GM18519 (cell line): ENCODE measurements around the gene ZMAT5.

Experiments
- ATAC-seq: cut with Tn5 transposase; IDR thresholded peaks from one replicate; pipeline ENCODE4 v1.9.1; 2021; ENCODE audit warnings: mild to moderate bottlenecking, moderate library complexity; ENCODE audit not compliant: unreplicated experiment, low FRiP score

ZMAT5 gene, protein sequence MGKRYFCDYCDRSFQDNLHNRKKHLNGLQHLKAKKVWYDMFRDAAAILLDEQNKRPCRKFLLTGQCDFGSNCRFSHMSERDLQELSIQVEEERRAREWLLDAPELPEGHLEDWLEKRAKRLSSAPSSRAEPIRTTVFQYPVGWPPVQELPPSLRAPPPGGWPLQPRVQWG

DNA sequence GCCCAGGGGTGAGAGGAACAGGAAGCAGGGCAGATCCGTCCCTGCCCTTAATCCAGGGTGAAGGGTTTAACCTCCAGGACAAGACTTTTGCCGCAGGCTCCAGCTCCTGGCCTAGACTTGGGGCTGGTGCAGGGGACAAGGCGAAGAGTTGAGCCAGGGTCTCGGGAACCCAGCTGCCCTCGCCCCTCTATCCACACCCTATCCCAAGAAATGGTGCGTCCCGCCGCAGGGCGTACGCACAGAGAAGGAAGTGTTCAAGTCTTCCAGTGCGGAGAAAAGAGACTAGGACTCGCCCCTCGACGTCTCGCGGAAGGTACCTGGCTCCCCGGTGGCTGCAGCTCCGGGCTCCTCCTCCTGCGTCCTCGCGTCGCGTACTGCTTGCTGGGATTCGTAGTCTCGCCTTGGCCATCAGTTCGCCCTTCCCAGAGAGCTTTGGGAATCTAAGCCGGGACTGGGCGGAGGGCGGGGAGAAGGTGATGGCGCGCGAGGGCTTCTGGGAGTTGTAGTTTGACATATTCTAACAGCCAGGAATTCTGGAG lies at the start of gene ZMAT5:
Gene ZMAT5, minus strand, starts transcription at position 376 of the 539 bp plus-strand sequence. CDS start 18,463 bp downstream, outside the sequence.
- peak; percentile 38 for ATAC-seq

DNA sequence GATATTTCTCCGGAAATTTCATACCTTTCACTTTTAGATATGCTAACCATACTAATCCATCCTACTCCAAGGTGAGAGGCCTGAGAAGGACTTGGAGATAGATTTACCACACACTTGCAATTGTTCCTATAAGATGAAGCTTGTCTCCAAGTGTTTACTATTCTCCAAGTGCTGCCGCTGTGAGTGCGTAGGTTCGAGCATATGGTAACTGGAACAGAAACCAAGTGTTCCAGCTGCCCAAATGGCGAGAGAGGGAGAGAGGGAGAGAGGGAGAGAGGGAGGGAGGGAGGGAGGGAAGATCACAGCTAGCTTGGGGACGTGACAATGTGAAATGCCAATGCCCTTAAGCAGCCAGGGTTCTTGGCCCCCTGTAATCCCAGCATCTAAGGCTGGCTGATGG lies 49.7 kb upstream of the ZMAT5 start:
- ATAC-seq = no peak

DNA sequence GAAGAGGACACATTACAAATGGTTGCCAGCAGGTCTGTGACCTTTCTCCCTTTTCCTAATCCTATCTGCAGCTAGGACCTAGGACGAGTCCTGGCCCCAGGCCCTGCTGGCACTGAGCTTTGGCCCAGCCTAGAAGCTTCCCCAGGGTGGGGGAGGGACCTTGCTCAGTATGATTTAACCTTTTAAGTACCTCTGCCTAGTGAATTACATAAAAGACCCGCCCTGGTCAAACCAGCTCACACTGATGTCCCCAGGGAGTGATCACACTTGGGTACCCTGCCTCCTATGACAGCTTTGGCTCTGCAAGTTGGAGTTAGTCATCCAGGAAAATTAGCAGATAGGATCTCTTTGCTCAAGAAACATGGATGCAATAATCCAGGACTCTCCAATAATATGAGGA lies 49.3 kb upstream of the ZMAT5 start:
- ATAC-seq = no peak

DNA sequence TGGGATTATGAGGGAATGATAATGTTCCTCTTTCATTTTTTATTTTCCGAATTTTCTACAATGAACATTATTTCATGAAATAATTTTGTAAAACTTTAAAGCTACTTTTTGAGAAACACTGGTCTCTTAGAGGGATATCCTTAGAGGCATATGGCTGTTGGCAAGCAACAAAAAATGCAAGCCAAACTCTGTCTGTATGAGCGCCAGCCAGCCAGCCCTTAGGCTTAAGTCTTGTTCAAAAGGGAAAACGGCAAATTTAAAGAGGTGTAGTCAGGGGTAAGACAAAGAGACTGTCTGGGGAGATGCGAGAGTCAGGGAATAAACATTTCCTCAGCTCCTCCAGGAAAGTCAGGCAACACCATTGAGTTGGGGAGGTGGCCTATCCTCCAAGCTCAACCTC lies 48.8 kb upstream of the ZMAT5 start:
- ATAC-seq = no peak

DNA sequence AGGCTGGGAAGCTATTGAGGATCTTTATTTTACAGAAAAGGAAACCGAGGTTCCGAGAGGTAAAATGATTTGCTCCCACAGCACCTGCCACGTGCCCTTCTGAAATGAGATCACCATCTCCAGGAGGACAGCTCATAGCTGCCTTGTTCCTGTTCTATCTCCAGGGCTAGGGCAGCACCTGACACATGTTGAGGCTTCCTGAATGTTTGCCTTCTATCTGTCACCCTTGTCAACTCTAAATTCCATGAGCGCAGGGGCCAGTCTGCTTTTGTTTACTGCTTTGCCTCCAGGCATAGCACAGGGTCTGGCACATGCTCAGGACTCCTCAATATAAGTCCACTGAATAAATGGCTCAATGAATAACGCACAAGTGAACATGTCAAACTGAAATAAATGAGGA lies 47.2 kb upstream of the ZMAT5 start:
- no peak for ATAC-seq

DNA sequence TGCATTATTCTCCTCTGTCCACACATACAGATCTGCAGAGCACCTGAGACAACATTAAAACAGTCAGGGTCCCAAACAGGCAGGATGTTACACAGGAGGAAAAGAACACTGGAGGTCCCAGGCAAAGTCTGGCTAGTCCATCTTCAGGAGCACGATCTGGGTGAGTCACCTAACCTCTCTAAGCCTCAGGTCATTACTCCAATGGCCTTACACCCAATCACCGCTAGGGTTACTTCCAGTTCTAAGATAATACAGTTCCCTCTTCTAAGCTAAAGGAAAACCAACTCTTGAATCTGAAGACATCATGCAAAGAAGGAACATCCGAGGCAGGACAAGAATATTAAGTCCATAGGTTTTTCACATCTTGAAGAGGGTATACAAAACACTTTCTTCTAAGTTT lies 46.8 kb upstream of the ZMAT5 start:
- ATAC-seq = no peak

DNA sequence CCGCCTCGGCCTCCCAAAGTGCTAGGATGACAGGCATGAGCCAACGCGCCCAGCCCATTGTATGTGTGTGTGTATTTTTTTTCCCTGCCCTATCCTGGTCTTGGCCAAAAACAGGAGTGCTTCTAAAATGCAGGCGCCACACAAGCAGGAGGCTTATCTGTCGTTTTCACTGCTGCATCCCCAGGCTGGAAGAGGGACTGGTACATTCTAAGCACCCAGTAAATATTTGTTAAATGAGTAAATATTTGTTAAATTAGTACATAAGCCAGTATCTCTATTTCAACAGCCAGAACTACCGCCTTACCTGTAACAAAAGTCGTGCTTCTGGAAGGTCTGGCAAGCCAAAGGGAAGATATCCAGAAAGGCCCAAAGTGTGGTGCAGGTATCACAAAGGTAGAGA lies 46.3 kb upstream of the ZMAT5 start:
- no peak for ATAC-seq

DNA sequence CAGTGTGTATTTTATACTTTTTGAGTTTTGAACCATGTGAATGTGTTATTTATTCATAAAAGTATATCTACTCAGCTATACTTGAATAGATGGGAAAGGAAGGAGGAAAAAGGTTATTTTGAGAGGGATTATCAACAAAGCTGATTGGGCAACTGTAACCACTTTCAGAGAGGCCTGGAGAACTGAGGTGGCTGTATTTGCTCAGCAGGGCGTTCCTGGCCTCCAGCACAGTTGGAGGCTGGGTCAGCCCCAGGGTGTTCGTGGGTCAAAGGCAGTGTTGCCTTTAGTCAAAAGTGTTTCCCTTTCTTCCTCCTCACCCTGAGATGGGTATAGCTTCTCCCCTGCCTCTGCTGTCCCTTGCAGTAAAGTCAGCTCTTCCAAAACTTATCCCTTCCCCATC lies 44.6 kb upstream of the ZMAT5 start:
- no peak for ATAC-seq

DNA sequence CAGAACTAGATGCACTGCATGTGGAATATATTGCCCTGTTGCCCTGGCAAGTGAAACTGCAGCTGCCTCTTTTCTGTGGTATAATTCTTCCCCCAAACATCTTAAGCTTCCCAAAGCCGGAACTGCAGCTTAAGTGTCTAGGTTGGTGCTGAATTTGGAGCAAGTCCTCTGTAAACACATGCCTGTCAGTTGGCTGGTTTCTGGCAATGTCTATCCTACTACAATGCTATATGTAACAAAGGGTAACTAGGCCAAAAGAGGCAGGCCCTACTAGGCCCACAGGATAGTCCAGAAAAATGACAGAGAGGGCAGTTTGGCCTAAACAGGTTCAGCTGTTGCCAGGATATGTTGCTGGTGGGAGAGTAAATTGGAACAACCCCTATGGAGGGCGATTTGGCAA lies 43.4 kb upstream of the ZMAT5 start:
- ATAC-seq = no peak

DNA sequence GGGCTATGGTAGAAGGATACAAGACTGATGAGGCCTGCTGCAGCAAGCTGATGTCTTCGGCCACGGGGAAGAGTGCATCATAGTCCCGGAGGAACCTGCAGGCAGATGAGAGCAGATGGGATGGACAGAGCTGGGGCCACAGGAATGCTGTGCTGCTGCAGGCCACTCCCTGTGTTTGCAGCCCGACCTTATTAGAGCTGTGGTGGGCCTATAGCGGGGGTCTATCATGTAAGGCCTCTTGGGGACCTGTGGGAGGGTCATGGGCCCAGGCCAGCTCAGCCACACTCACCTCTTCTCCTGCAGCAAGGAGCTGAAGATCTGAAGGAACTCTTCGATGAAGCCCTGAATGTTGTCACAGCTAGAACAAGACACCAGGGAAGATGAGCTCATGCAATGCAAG lies 39.4 kb upstream of the ZMAT5 start:
- no peak for ATAC-seq

DNA sequence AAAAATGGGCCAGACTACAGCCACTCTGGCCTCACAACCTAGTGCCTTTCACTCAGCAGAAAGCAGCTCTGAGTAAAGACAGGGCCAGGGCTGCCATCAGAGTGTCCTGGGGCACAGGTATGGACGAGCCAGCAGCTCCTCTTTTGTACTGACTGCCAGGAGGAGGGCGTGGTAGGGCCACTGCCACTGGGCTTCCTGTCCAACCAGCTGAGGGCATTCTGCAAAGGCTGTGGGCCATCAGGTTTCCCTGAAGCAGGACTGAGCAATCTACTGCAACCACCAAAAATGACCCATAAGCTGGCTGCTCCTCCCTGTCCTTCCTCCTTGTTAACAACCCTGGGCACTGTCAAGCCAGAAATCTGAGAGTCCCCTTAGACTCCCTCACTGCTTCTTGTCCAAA lies 38.2 kb upstream of the ZMAT5 start:
- no peak for ATAC-seq

DNA sequence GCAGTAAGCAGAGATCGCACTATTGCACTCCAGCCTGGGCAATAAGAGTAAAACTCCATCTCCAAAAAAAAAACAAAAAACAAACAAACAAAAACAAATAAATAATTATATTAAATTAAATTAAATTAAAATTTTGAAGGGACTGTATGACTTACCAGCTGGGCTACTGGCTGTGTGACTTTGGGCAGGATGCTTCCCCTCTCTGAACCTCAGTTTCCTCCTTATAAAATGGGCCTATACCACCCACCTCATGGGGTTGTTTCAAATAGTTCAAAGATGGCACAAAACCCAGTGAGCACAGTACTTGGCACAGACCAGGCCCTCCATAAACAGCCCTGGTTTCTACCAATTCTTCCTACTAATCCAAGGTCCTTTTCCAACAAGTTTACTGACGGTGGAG lies 36.4 kb upstream of the ZMAT5 start:
- ATAC-seq = no peak

DNA sequence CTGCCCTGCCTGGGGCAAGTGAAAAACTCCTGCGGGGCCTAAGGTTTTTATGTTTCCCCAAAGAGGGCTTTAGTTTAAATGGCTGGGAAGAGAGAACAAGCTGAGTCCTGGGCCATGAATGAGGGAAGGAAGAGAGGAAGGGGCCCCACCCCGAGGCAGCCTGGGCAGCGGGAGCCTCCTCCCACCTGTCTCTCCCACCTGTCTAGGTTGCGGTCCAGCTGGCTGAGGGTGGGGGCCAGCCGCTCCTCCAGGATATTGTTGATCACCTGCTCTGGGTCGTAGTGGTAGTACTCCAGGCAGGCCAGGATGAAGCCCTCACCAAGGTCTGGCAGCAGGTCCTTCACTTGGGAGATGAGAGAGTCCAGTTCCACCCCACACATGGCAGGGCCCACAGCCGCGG lies 35.0 kb upstream of the ZMAT5 start:
- ATAC-seq = no peak

DNA sequence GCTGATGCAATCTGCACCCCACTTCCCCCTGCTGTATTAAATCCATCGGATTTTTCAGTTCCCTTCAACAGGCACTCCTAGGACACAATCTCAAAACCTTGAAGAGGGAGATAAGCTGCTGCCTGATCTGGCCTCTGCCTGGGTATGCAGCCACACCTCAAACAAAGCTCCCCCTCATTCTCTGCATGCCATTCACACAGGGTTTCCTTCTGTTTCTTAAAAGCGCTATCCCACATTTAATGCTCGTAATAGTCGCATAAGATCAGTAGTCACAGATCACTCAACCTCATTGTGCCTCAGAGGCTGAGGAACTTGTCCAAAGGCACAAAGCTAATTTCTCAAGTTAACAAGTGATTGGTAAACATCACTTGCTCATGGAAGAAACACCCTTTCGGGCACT lies 34.3 kb upstream of the ZMAT5 start:
- no peak for ATAC-seq

DNA sequence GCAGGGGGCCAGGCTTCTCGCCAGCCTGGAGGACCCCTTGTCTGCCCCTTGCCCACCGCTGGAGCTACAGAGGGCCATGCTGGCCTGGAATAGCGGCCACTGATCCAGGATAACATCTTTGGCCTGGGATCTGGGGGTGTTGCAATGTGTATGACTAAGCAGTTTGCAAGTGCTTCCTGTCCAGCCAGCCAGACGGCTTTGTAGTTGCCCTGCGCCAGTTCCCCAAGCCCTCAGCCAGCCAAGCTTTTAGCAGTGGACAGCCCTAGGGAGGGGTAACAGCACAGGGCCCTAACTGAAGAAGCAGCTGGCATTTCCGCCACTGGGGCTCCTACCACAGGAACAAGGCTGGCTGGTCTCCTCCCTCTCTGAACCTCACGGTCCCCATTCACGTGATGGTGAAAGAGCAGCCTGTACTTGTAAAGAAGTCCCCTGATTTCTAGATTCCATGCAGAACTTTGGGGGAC lies 32.4 kb upstream of the ZMAT5 start:
- ATAC-seq = no peak

DNA sequence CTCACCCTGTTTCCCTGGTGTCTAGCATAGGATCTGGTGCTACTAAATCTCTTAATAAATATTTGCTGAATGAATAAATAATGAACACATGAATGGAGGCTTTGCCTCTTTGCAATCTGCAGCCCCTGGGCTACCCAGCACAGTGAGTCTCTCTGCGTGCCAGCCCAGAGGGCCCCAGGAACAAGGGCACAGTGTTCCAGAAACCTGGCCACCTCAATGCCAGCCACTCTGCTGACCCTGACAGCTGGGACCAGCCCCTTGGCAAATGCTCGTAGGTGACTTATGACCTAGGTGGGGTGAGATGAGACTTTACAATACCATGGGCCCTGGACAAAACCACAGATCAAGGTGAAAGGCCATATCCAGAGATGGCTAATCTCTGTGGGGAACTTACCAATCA lies 32.0 kb upstream of the ZMAT5 start:
- no peak for ATAC-seq

DNA sequence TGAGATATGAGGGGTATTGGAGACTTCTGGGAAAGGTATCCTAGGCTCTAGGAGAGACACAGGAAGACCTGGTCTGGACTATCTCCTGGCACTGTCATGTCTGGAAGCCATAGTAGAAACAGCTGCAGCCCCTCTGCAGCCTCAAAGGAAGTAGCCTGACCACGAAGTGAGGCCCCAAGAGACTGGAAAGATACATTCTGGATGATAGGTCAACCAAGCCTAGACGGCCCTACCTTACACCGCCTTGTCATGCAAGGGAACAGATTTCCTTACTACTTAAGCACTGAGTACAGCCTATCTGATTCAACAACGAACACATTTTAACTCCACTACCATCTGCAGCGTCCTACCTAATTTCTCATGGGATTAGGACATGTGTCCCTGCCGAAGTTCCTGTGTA lies 31.5 kb upstream of the ZMAT5 start:
- no peak for ATAC-seq

DNA sequence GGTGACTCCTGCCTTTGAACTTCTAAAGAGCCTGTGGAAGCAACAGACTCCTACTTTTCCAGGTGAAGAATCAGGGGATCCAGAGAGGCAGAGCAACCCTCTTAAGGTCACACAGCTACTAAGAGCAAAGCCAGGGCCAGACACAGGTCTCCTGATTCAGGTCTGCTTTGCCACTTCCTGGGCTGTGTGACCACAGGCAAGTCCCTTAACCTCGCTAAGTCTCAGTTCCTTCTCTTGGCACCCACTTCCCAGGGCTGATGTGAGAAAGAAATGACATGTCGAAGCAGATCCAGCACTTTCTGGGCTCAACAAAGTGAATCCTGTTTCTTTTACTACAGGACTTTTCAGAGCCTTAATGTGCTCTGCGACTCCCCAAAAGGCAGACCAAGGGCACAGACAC lies 30.5 kb upstream of the ZMAT5 start:
- ATAC-seq = no peak

DNA sequence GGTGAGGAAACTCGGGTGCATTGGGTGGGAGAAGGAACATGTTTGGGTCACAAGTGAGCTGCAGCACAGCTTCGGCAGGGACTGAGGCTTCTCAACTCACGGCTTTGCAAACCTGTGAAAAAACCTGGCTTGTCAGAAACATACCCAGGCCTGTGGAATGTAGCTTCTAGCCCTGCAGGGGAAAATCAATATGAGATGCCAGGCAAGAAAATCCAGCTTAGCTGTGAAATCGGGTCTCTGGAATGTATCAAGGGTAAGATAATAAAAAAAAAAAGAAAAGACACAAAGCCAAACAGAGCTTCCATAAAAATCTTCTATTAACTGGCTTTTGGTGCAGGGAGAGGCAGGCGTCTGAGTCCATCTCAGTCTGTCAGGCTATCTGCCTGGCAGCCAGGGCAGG lies 28.9 kb upstream of the ZMAT5 start:
- no peak for ATAC-seq

DNA sequence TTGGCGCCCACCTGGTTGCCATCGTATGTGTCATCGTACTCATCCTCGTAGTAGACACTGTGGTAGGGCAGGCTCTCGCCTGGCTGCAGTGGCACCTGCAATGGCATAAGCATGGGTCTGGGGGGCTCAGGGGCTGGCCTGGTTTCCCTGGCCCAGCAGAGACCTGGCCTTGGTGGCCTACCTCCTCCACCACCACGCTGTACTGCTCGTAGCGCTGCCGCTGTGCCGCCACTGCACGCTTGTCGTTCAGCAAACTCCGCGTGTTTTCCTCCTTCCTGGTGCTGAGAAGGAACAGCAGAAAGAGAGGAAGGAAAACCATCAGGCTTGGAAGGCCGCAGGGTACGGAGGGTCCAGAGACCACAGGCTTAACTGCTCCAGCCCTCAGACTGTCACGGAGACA lies 26.6 kb upstream of the ZMAT5 start:
- no peak for ATAC-seq

DNA sequence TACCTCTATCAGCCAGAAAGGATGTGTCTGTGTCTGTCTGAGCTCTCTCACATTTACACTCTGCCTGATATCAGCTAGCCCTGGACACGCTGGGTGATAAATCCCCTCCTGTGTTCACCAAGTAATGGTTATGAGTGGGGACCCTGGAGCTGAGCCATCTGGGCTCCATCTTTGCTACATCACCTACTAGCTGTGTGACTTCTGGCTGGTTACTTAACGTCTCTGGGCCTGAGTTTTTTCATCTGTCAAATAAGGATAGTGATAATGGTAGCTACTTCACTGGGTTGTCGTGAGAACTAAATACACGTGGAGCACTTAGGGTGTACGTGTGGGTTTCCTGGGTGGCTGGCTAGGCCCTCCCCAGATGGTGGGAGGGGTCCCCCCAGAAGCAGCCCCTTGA lies 23.3 kb upstream of the ZMAT5 start:
- ATAC-seq = no peak

DNA sequence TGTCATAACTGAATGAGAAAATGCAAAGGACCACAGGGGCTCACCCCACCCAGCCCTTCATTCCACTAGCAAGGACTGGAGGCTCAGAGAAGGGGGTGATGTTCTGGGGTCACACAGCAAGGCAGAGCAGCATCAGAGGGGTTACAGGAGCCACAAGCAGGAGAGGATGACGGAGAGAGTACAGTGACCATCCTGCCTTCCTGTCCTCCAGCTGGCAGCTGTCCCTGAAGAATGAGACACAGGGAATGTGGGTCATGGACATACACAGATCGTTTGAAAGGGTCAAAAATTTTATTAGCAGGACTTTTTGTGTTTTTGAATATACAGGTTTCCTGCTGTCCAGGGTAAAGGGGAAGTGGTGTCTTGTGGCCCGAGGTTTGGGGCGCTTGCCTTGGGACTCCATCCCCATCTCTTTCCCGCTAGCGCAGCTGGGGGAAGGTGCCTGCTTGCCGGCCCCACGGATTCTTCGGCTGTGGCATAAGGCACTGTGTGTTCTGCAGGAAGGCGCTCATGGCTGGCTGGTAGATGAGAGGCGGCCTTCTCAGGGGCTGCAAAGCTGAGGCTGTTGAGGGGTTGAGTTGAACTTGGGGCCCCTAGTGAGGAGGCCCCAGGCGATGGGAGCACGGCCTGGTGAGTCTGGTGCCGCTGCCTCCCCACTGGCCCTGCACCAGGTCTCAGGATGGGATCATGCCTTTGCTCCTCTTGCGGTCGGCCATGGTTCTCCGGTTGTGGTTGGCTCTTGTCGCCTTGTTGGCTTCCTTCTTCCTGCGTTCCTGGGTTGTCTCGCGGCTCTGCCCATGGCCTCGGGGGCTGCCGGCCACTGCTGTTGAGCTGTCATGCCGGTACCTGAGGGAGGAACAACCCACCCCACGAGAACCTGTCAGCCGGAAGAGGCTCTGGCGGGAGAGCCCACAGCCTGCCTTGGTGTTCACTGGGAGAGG lies 21.8 kb upstream of the ZMAT5 start:
- no peak for ATAC-seq
